ENCODE data around the gene ELAPOR2.

The ELAPOR2 gene

DNA sequence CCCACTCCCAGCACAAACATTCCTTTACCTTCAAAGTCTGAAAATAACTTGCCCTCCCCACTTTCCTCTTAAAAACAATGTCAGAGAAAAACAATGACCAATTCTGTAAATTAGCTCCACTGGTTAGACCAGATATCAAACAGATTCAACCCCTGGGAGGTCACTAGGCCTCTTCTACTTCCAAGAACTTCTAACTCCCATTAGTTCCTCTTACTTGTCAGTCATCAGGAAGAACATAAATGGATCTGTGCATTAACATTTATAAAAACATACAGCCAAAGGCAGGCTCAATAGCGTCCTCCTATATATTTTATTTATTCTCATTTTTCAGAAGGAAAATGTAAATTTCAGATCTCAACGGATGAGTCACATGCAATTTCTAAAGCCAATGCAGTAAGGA lies 2.2 kb downstream of the ELAPOR2 start:
- TF ChIP-seq TAF1 (IDR thresholded peaks at IDR 0.05; ENCODE audit: low read depth), result no peak
- no peak for TF ChIP-seq EGR1 (IDR thresholded peaks at IDR 0.05)
- TF ChIP-seq, protein P1, sequence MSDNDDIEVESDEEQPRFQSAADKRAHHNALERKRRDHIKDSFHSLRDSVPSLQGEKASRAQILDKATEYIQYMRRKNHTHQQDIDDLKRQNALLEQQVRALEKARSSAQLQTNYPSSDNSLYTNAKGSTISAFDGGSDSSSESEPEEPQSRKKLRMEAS (IDR thresholded peaks at IDR 0.05), result no peak
- no peak for TF ChIP-seq FOXM1 (IDR thresholded peaks at IDR 0.05; ENCODE audit: borderline replicate concordance, low read depth)
- TF ChIP-seq EP300 (IDR thresholded peaks at IDR 0.05; ENCODE audit: borderline replicate concordance), result no peak
- TF ChIP-seq ZBTB7A (IDR thresholded peaks at IDR 0.05; ENCODE audit: low read depth), result no peak
- TF ChIP-seq CEBPB (IDR thresholded peaks at IDR 0.05), result no peak
- TF ChIP-seq NFIC (IDR thresholded peaks at IDR 0.05), result no peak
- TF ChIP-seq TEAD4 (IDR thresholded peaks at IDR 0.05), result no peak
- TF ChIP-seq TCF12 (IDR thresholded peaks at IDR 0.05; ENCODE audit: low read depth), result no peak
- TF ChIP-seq, protein P2, sequence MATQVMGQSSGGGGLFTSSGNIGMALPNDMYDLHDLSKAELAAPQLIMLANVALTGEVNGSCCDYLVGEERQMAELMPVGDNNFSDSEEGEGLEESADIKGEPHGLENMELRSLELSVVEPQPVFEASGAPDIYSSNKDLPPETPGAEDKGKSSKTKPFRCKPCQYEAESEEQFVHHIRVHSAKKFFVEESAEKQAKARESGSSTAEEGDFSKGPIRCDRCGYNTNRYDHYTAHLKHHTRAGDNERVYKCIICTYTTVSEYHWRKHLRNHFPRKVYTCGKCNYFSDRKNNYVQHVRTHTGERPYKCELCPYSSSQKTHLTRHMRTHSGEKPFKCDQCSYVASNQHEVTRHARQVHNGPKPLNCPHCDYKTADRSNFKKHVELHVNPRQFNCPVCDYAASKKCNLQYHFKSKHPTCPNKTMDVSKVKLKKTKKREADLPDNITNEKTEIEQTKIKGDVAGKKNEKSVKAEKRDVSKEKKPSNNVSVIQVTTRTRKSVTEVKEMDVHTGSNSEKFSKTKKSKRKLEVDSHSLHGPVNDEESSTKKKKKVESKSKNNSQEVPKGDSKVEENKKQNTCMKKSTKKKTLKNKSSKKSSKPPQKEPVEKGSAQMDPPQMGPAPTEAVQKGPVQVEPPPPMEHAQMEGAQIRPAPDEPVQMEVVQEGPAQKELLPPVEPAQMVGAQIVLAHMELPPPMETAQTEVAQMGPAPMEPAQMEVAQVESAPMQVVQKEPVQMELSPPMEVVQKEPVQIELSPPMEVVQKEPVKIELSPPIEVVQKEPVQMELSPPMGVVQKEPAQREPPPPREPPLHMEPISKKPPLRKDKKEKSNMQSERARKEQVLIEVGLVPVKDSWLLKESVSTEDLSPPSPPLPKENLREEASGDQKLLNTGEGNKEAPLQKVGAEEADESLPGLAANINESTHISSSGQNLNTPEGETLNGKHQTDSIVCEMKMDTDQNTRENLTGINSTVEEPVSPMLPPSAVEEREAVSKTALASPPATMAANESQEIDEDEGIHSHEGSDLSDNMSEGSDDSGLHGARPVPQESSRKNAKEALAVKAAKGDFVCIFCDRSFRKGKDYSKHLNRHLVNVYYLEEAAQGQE (IDR thresholded peaks at IDR 0.05; ENCODE audit: low read depth), result no peak
- TF ChIP-seq YY1 (IDR thresholded peaks at IDR 0.05; ENCODE audit: low read depth), result no peak
- TF ChIP-seq RAD21 (IDR thresholded peaks at IDR 0.05; ENCODE audit: low read depth), result no peak
- TF ChIP-seq, protein P3, sequence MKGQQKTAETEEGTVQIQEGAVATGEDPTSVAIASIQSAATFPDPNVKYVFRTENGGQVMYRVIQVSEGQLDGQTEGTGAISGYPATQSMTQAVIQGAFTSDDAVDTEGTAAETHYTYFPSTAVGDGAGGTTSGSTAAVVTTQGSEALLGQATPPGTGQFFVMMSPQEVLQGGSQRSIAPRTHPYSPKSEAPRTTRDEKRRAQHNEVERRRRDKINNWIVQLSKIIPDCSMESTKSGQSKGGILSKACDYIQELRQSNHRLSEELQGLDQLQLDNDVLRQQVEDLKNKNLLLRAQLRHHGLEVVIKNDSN (IDR thresholded peaks at IDR 0.05), result no peak
- no peak for TF ChIP-seq CREB1 (IDR thresholded peaks at IDR 0.05; ENCODE audit: low read depth)

DNA sequence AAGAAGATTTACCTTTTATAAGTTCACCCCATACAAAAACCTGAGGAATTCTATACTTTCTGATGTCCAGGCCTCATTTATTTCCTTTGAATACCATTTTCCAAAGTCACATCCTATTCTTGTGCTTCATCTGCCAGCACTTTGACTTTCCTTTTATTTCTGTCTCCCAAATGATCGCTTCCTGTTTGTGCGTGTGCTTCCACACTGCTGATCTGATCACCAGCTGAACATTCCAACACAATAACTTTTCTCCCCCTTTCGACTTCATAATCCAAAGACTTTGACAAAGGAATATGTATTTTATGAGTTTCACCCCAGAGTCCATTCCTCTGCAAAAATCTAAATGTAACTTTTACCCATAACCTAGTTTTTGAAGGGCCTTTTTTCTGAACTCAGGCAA lies 3.1 kb downstream of the ELAPOR2 start:
- no peak for TF ChIP-seq EP300 (IDR thresholded peaks at IDR 0.05; ENCODE audit: borderline replicate concordance)
- no peak for TF ChIP-seq ZBTB7A (IDR thresholded peaks at IDR 0.05; ENCODE audit: low read depth)
- TF ChIP-seq EGR1 (IDR thresholded peaks at IDR 0.05), result no peak
- no peak for TF ChIP-seq NFIC (IDR thresholded peaks at IDR 0.05)
- no peak for TF ChIP-seq CREB1 (IDR thresholded peaks at IDR 0.05; ENCODE audit: low read depth)
- TF ChIP-seq YY1 (IDR thresholded peaks at IDR 0.05; ENCODE audit: low read depth), result no peak
- TF ChIP-seq, protein P1 (IDR thresholded peaks at IDR 0.05), result no peak
- no peak for TF ChIP-seq RAD21 (IDR thresholded peaks at IDR 0.05; ENCODE audit: low read depth)
- TF ChIP-seq, protein P2 (IDR thresholded peaks at IDR 0.05; ENCODE audit: low read depth), result no peak
- no peak for TF ChIP-seq TCF12 (IDR thresholded peaks at IDR 0.05; ENCODE audit: low read depth)
- TF ChIP-seq TEAD4 (IDR thresholded peaks at IDR 0.05), result no peak
- TF ChIP-seq TAF1 (IDR thresholded peaks at IDR 0.05; ENCODE audit: low read depth), result no peak
- no peak for TF ChIP-seq CEBPB (IDR thresholded peaks at IDR 0.05)
- no peak for TF ChIP-seq FOXM1 (IDR thresholded peaks at IDR 0.05; ENCODE audit: borderline replicate concordance, low read depth)
- TF ChIP-seq, protein P3 (IDR thresholded peaks at IDR 0.05), result no peak

DNA sequence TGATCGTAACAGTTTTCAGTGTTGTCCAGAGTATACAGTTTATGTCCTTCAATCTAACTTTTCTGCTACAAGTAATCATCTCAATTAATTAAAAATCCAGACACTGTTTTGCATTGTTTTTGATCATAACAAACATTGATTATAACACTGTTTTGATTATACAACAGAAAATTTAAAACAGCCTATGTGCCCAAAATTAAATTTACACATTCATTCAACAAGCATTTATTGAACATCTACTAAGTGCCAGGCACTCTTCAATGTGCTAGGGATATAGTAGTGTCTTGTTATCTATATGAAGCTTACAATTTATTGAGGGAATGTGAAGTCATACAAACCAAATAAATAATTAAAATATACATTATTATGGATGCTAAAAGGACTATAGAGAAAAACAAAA lies 10.6 kb downstream of the ELAPOR2 start:
- no peak for TF ChIP-seq TAF1 (IDR thresholded peaks at IDR 0.05; ENCODE audit: low read depth)
- no peak for TF ChIP-seq CREB1 (IDR thresholded peaks at IDR 0.05; ENCODE audit: low read depth)
- TF ChIP-seq, protein P1 (IDR thresholded peaks at IDR 0.05), result no peak

DNA sequence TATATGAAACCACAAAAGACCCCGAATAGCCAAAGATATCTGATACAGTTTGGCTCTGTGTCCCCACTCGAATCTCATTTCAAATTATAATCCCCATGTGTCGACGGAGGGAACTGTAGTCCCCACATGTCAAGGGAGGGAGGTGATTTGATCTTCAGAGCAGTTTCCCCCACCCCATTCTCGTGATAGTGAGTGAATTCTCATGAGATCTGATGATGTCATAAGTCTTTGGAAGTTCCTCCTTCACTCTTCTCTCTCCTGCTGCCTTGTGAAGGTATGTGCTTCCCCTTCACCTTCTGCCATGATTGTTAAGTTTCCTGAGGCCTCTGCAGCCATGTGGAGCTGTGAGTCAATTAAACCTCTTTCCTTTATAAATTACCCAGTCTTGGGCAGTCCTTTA lies 13.0 kb downstream of the ELAPOR2 start:
- TF ChIP-seq EP300 (IDR thresholded peaks at IDR 0.05; ENCODE audit: borderline replicate concordance) (no peak), TEAD4 (IDR thresholded peaks at IDR 0.05) (no peak), FOXM1 (IDR thresholded peaks at IDR 0.05; ENCODE audit: borderline replicate concordance, low read depth) (no peak), TAF1 (IDR thresholded peaks at IDR 0.05; ENCODE audit: low read depth) (no peak), TCF12 (IDR thresholded peaks at IDR 0.05; ENCODE audit: low read depth) (no peak), YY1 (IDR thresholded peaks at IDR 0.05; ENCODE audit: low read depth) (no peak), RAD21 (IDR thresholded peaks at IDR 0.05; ENCODE audit: low read depth) (no peak), CEBPB (IDR thresholded peaks at IDR 0.05) (no peak), EGR1 (IDR thresholded peaks at IDR 0.05) (no peak), ZBTB7A (IDR thresholded peaks at IDR 0.05; ENCODE audit: low read depth) (no peak), CREB1 (IDR thresholded peaks at IDR 0.05; ENCODE audit: low read depth) (no peak), NFIC (IDR thresholded peaks at IDR 0.05) (no peak)
- TF ChIP-seq, protein P3 (IDR thresholded peaks at IDR 0.05), result no peak
- TF ChIP-seq, protein P2 (IDR thresholded peaks at IDR 0.05; ENCODE audit: low read depth), result no peak
- TF ChIP-seq, protein P1 (IDR thresholded peaks at IDR 0.05), result no peak
